Measurements from ENCODE around the gene DSC2.
"Not testable (repeated sequence)": the region's sequence is repeated elsewhere in the genome, so short reads cannot be mapped to it uniquely, and the experiment has no call there.

The DSC2 gene

DNA sequence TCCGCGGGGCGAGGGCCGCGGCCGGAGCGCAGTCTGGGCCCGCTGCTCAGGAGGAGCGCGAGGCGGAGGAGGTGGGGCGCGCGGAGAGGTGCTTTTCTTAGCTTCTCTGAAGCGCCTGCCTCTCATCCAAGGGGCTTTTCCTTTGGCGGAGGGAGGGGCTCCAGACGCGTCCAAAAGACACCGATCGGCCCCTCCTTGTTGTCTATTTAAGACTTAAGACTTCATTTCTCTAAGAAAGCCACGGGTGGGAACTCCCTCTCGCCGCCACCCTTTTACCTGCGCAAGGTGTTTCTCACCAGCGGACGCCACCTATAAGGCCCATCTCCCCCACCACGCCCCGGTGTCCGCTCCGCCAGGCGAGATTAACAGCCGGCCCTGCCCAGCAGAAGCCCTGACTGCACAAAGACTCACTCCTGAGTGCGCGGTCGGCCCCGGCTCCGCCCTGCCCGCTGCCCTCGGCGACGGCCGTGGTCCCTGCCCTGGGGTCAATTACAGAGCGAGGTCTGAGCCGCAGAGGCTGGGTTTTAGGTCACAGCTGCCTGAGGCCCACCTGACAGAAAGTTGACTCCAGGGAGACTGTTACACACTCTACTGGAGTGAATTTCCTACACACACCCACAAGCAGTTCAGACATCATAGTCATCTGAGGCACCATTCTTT is at the start of gene DSC2:
Gene DSC2 (minus strand): TSS at position 397 of the 660 bp plus-strand sequence. CDS start 450 bp downstream, outside the sequence.
- no peaks in the 10 kb centered on the region for H3K9me3 Mint-ChIP-seq (ENCODE audit: low read depth)
- no peak within 1 kb of the TSS for H3K27ac Mint-ChIP-seq
- H3K36me3 Mint-ChIP-seq = peaks cover 2% of the 10 kb centered on the region
- H3K27me3 Mint-ChIP-seq = peaks cover 19% of the 10 kb centered on the region
- peak within 1 kb of the TSS; percentile 3 for H3K4me3 Mint-ChIP-seq
- peaks cover 1% of the 10 kb centered on the region for H3K4me1 Mint-ChIP-seq (ENCODE audit: low read depth)

DNA sequence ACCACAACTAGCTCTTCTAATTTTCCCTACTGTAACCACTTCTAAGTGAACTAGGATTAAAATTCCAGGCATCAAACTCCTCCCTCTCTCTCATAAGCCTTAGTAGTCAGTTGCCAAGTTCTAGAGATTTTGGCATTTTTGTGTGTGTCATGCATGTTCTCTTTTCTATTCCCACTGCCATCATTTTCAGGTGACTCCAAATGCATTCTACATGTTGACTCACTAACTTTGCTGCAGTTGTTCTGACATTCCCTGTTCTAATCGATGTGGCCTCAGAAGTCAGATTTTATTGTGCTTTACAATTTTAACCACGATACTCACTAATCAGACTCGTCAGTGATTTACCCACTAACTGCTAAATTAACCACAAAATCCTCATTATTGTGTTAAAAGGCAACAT is 47.1 kb upstream of the DSC2 start:
- H3K4me1 Mint-ChIP-seq (ENCODE audit: low read depth) = no peaks in the 10 kb centered on the region
- peaks cover 12% of the 10 kb centered on the region for H3K9me3 Mint-ChIP-seq (ENCODE audit: low read depth)
- H3K4me3 Mint-ChIP-seq = no peak overlapping the region
- no peaks in the 10 kb centered on the region for H3K36me3 Mint-ChIP-seq
- H3K27ac Mint-ChIP-seq = no peak overlapping the region
- H3K27me3 Mint-ChIP-seq = no peaks in the 10 kb centered on the region

DNA sequence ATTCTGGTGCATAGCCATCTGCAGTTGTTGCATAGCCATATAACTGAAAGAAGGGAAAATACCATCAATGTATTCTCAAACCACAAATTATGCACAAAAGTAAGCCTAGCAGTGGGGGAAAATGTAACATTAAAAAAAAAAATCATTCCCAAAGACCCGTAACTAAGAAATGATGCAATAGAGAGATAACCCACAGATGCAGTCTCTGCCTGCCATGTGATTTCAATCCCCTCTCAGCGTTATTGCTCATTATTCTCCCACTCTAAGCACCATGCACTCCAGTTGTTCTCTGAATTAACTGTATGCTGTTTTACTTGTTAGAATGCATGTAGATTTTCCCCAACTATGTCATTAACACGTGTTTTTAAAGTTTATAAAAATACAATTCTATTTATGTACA is 46.4 kb upstream of the DSC2 start:
- Mint-ChIP-seq H3K27ac (no peak overlapping the region), H3K4me3 (no peak overlapping the region), H3K4me1 (ENCODE audit: low read depth) (no peaks in the 10 kb centered on the region), H3K27me3 (no peaks in the 10 kb centered on the region), H3K36me3 (no peaks in the 10 kb centered on the region), H3K9me3 (ENCODE audit: low read depth) (peaks cover 12% of the 10 kb centered on the region)

DNA sequence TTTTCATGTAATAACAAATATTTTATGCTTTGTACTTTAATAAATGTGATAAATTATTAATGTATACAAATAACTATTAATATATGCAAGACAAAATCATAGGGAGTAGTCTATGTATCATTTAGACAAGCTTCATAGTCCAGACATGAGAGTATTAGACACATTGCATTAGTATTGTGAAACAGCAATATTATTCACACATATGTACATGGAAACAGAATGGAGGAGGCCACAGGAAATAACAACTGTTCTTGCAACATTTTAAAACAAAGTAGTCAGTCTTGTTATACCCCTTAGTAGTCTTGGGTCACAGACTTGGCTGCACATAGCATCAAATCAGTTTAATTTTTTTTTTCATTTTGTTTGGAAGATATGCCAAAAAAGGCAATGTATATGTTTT is 44.6 kb upstream of the DSC2 start:
- no peaks in the 10 kb centered on the region for H3K4me1 Mint-ChIP-seq (ENCODE audit: low read depth)
- no peak overlapping the region for H3K27ac Mint-ChIP-seq
- no peaks in the 10 kb centered on the region for H3K27me3 Mint-ChIP-seq
- peaks cover 12% of the 10 kb centered on the region for H3K9me3 Mint-ChIP-seq (ENCODE audit: low read depth)
- no peaks in the 10 kb centered on the region for H3K36me3 Mint-ChIP-seq
- no peak overlapping the region for H3K4me3 Mint-ChIP-seq

DNA sequence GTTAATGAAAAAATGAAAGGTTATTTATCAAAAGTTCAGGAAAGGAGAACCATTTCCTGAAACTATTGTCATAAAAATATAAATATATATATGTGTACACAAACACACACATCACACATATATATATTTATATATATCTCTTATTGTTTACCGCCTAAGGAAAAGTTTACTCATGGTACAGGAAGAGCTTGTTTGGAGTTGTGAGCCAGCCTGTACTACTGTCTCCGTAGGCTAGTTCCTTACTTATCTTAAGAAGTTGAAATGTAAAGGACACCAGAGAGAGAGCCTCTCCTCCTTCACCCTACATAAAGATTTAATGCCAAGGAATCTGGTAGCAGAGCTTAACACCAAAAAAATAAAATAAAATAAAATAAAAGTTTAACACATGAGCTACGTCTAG is 40.8 kb upstream of the DSC2 start:
- Mint-ChIP-seq H3K9me3 (ENCODE audit: low read depth) (peaks cover 12% of the 10 kb centered on the region), H3K36me3 (no peaks in the 10 kb centered on the region), H3K27ac (no peak overlapping the region), H3K4me1 (ENCODE audit: low read depth) (no peaks in the 10 kb centered on the region), H3K4me3 (no peak overlapping the region), H3K27me3 (no peaks in the 10 kb centered on the region)

DNA sequence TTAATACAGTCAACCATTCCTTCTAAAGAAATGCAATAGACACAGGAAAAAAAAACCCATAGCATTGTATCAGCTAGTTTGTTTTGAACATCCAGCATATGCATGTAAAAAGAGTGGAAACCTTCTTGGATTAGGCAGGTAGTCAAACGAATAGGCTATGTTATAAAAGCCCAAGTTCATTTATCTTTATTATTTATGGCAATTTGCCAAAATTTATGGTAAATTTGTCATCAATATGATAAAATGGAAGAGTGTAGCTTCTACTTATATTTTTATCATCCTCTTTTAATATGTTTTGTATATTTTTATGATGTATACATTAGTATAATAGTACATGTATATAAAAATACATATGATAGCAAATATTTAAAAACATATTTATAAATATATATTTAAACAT is 36.5 kb upstream of the DSC2 start:
- Mint-ChIP-seq H3K27ac (no peak overlapping the region), H3K9me3 (ENCODE audit: low read depth) (peaks cover 3% of the 10 kb centered on the region), H3K36me3 (no peaks in the 10 kb centered on the region), H3K4me3 (no peak overlapping the region), H3K27me3 (no peaks in the 10 kb centered on the region), H3K4me1 (ENCODE audit: low read depth) (no peaks in the 10 kb centered on the region)

DNA sequence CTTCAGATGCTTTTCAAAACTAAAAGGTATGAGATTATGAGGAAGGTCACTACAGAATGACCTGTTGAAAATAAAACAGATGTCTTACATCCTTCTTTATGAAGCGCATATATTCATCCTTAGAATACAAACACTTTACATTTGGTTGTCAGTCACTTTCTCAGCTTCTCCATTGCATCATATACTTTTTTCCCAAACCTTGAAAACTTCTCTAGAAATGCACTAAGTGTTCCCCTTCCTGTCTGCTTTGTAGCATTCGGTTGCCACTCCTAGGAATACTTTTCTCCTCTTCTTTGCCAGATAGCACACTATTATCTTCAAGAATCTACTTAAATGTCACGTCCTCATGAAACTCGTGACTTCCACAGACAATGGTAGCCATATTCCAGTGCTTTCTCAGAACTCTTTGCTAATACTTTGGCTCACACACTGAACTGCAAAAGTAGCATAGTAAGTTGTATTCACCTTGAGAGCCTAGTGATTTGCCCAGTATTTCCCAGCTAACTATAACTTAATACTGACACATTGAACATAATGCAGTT is 32.8 kb upstream of the DSC2 start:
- Mint-ChIP-seq H3K36me3 (no peaks in the 10 kb centered on the region), H3K27ac (no peak overlapping the region), H3K4me1 (ENCODE audit: low read depth) (no peaks in the 10 kb centered on the region), H3K9me3 (ENCODE audit: low read depth) (no peaks in the 10 kb centered on the region), H3K27me3 (no peaks in the 10 kb centered on the region), H3K4me3 (no peak overlapping the region)

DNA sequence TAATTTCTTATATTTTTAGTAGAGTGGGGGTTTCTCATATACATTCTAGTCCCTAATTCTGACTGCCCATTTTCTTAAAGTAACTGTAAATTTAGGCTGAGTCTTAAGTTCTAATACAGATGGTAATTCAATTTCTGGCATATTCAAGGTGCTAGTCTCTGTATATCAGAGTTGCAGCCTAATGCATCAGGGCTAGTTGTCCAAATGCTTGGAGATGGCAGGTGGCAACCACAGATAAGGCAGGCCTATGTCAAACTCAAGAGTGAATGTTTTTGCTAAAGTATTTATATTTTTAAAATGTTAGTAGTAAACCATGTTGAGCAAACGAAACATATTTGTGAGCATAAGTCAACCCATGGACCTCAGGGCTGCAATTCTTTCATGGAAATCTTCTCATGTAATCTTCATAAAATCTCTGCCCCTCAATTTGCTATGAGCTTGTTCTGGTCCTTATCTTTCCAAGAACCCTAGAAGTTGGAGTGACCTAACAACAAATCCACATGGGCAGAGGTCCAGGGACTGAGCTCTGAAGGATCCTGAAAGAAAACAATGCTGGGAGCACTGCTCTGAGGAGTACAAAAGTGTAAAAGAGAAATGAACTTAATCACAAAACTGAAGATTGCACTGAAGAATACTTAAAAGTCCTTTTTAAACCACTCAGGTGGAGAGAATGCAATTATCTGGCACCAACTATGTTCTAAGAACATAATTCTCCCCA is 27.3 kb upstream of the DSC2 start:
- H3K4me3 Mint-ChIP-seq = no peak overlapping the region
- no peaks in the 10 kb centered on the region for H3K27me3 Mint-ChIP-seq
- H3K27ac Mint-ChIP-seq = no peak overlapping the region
- H3K9me3 Mint-ChIP-seq (ENCODE audit: low read depth) = no peaks in the 10 kb centered on the region
- no peaks in the 10 kb centered on the region for H3K4me1 Mint-ChIP-seq (ENCODE audit: low read depth)
- no peaks in the 10 kb centered on the region for H3K36me3 Mint-ChIP-seq

DNA sequence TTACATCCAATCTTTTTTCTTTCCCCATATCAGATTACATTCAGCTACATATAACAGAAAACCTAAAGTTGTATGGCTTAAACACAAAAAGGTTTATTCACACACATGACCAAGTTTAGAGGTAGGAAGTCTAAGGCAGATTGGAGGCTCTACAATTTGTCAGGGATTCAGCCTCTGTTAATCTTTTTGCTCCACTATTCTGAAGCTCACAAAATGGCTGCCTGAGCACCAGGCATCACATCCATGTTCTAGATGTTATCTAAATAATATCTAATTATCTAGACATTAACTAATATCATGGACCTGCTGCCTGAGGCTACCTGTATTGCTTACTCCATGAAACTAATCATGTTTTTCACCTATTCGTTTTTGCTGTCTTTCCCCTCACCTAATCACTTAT is 23.7 kb upstream of the DSC2 start:
- H3K4me1 Mint-ChIP-seq (ENCODE audit: low read depth) = no peaks in the 10 kb centered on the region
- H3K27me3 Mint-ChIP-seq = no peaks in the 10 kb centered on the region
- no peak overlapping the region for H3K27ac Mint-ChIP-seq
- H3K36me3 Mint-ChIP-seq = no peaks in the 10 kb centered on the region
- no peak overlapping the region for H3K4me3 Mint-ChIP-seq
- H3K9me3 Mint-ChIP-seq (ENCODE audit: low read depth) = peaks cover 3% of the 10 kb centered on the region

DNA sequence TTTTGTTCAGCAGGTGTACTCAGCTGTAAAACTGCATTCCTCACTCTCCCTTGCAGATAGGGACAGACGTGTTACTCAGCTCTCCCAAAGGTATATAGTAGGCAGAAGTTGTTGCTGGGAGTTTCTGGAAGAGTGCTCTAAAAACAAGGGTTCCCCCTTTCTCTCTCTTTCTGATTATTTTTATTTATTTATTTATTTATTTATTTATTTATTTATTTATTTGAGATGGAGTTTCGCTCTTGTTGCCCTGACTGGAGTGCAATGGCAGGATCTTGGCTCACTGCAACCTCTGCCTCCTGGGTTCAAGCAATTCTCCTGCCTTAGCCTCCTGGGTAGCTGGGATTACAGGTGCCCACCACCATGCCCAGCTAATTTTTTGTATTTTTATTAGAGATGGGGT is 20.9 kb upstream of the DSC2 start:
- H3K27ac Mint-ChIP-seq; H3K27me3 Mint-ChIP-seq; H3K4me1 Mint-ChIP-seq (ENCODE audit: low read depth); H3K4me3 Mint-ChIP-seq; H3K9me3 Mint-ChIP-seq (ENCODE audit: low read depth); H3K36me3 Mint-ChIP-seq: not testable (repeated sequence)

DNA sequence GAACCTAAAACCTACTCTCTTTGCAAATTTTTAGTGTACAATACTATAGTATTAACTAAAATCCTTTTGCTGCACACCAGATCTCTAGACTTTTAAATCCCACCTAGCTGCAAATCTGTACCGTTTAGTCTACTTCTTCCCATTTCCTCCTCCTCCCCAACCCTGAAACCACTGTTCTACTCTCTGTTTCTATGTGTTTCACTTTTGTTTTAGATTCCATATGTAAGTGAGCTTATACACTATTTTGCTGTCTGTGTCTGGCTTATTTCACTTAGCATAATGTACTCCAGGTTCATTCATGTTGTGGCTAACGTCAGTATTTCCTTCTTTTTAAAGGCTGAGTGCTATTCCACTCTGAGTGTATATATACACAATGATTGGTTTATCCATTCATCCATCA is 18.4 kb upstream of the DSC2 start:
- Mint-ChIP-seq H3K4me3 (no peak overlapping the region), H3K27ac (no peak overlapping the region), H3K36me3 (no peaks in the 10 kb centered on the region), H3K27me3 (no peaks in the 10 kb centered on the region), H3K9me3 (ENCODE audit: low read depth) (peaks cover 14% of the 10 kb centered on the region), H3K4me1 (ENCODE audit: low read depth) (no peaks in the 10 kb centered on the region)

DNA sequence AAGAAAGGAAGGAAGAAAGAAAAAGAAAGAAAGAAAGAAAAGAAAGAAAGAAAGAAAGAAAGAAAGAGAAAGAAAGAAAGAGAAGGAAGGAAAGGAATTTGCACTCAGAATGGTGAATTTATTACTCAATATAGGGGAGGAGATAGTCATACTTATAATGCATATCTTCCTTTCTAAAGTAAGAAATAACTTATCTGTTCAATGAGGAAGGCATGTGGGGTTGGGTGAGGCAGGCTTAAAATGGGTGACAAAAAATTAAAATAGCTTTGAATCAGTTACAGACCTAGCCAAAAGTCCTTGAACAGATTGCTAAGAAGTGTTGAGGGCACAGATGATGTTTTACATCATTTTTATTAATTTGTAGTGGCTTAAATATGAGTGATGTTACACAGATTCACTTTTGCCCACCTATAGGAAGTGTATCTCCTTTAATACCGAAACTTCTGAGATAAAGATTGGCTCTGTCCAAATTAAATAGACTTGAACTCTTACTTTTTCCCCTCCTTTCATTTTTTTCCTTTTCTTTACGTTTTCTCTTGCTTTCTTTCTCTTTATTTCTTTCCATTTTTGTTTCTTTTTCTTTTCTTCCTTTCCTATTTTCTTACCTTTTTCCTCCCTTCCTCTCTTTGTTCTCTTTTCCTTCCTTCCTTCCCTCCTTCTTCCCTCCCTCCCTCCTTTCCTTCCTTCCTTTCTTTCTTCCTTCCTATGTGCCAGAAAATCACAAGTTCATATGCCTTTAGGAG is 14.8 kb upstream of the DSC2 start:
- Mint-ChIP-seq H3K9me3 (ENCODE audit: low read depth) (peaks cover 11% of the 10 kb centered on the region), H3K36me3 (no peaks in the 10 kb centered on the region), H3K4me1 (ENCODE audit: low read depth) (no peaks in the 10 kb centered on the region), H3K4me3 (no peak overlapping the region), H3K27me3 (no peaks in the 10 kb centered on the region), H3K27ac (no peak overlapping the region)

DNA sequence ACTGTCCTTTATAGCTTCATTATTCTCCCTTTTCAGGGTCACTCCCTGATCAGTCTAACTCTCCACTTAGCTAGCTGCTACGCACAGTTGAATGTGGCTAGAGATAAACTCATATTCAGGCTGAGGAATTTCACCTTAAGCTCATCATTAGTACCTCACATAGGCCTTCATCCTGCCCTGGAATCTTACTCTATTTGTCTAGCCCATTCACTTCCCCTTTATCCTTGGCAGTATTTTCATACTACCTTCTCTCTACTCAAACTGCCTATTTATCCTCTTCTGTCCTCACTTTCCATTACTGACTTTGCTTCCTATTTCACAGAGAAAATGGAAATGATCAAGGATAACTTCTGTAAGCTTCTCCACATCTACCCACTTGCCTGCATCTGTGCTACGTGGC is 10.6 kb upstream of the DSC2 start:
- no peaks in the 10 kb centered on the region for H3K36me3 Mint-ChIP-seq
- H3K27ac Mint-ChIP-seq = no peak overlapping the region
- H3K9me3 Mint-ChIP-seq (ENCODE audit: low read depth) = peaks cover 11% of the 10 kb centered on the region
- H3K4me1 Mint-ChIP-seq (ENCODE audit: low read depth) = no peaks in the 10 kb centered on the region
- H3K4me3 Mint-ChIP-seq = no peak overlapping the region
- no peaks in the 10 kb centered on the region for H3K27me3 Mint-ChIP-seq

DNA sequence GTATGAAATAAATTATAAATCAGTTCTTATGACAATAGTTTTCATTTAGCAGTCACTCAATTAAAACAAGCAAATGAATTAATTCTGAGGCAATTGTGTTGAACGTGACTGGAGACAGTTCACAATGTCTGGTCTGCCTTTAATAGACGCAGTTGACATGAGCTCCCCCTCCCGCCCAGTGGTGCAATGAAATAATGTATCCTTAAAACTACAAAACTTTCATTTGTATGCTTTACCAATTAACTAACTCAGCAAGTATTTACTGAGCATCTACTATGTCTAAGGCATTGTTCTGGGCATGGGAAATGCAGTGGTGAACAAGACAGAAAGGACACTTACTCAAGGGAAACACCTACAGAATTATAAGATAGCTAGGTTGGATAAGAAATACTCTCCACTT is 3.5 kb upstream of the DSC2 start:
- no peaks in the 10 kb centered on the region for H3K9me3 Mint-ChIP-seq (ENCODE audit: low read depth)
- no peak overlapping the region for H3K27ac Mint-ChIP-seq
- no peaks in the 10 kb centered on the region for H3K4me1 Mint-ChIP-seq (ENCODE audit: low read depth)
- H3K36me3 Mint-ChIP-seq = no peaks in the 10 kb centered on the region
- H3K27me3 Mint-ChIP-seq = peaks cover 4% of the 10 kb centered on the region
- no peak overlapping the region for H3K4me3 Mint-ChIP-seq

DNA sequence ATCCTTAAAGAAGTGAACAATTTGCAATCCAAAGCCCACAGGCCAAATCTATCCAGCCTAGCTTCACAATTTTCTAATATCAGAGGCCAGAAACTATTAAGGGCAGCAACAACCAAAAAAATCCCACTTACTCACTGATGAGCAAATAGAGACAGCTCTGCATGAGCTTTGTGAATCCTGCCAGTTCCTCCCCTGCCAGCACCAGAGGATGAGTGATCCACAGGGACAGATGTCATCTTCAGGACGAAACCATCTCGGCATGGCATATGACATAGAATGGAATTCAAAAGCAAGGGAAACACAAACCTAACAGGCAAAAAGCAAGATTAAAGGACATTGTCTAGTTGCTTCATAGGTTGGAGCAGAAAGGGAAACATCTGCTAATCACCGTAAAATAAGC is 2.2 kb upstream of the DSC2 start:
- peaks cover 2% of the 10 kb centered on the region for H3K36me3 Mint-ChIP-seq
- H3K27ac Mint-ChIP-seq = no peak overlapping the region
- peaks cover 1% of the 10 kb centered on the region for H3K4me1 Mint-ChIP-seq (ENCODE audit: low read depth)
- no peak overlapping the region for H3K4me3 Mint-ChIP-seq
- H3K27me3 Mint-ChIP-seq = peaks cover 12% of the 10 kb centered on the region
- H3K9me3 Mint-ChIP-seq (ENCODE audit: low read depth) = no peaks in the 10 kb centered on the region
